ENCODE results near the gene SPECC1.
"Not testable (repeated sequence)": the region's sequence is repeated elsewhere in the genome, so short reads cannot be mapped to it uniquely, and the experiment has no call there.

SPECC1 gene

GRCh38 chr17:20033415-20033814, 24.3 kb downstream of the SPECC1 start:
- no peak for TF ChIP-seq POLR2A (IDR thresholded peaks at IDR 0.05; ENCODE audit: low read length)
- TF ChIP-seq GATA1 (IDR thresholded peaks at IDR 0.05; ENCODE audit: low read depth, low read length), result no peak
- DNase-seq, result no peak

DNA sequence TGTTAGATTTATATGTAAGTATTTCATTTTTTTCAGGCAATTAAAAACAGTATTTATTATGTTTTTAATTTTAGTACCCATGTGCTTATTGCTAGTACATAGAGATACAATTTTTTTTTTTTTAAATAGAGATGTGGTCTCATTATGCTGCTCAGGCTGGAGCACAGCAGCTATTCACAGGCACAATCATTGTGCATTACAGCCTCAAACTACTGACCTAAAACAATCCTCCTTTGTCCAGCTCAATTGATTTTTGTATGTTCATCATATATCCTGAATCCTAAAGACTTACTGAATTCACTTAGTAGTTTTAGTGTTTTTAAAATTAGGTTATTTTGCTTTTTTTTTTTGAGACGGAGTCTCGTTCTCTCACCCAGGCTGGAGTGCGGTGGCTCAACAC, 26.3 kb downstream of the SPECC1 start:
- DNase-seq, result no peak
- TF ChIP-seq POLR2A (IDR thresholded peaks at IDR 0.05; ENCODE audit: low read length) (no peak), GATA1 (IDR thresholded peaks at IDR 0.05; ENCODE audit: low read depth, low read length) (no peak)

GRCh38 chr17:20037286-20037685, 28.1 kb downstream of the SPECC1 start:
- DNase-seq, result not testable (repeated sequence)

DNA sequence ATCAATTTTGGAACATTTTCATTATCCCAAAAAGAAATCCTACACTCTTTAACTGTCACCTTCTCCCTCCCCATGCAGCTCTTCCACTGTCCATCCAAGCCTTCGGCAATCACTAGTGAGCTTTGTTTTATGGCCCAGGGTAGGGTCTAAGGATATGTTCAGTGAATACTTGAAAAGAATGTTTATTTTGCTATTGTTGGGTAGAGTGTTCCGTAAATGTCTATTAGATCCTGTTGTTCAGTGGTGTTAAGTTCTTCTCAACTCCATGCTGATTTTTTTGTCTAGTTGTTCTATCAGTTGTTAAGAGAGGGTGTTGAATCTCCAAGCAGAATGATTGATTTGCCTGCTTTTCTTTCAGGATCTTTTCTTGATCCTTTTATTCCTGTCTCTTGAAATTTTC, 29.9 kb downstream of the SPECC1 start:
- DNase-seq, result no peak
- TF ChIP-seq GATA1 (IDR thresholded peaks at IDR 0.05; ENCODE audit: low read depth, low read length) (no peak), POLR2A (IDR thresholded peaks at IDR 0.05; ENCODE audit: low read length) (no peak)

- no peak for TF ChIP-seq GATA1 (IDR thresholded peaks at IDR 0.05; ENCODE audit: low read depth, low read length)
- TF ChIP-seq POLR2A (IDR thresholded peaks at IDR 0.05; ENCODE audit: low read length), result no peak
- DNase-seq, result no peak
Measured at GRCh38 chr17:20040216-20040615, 31.1 kb downstream of the SPECC1 start.

DNA sequence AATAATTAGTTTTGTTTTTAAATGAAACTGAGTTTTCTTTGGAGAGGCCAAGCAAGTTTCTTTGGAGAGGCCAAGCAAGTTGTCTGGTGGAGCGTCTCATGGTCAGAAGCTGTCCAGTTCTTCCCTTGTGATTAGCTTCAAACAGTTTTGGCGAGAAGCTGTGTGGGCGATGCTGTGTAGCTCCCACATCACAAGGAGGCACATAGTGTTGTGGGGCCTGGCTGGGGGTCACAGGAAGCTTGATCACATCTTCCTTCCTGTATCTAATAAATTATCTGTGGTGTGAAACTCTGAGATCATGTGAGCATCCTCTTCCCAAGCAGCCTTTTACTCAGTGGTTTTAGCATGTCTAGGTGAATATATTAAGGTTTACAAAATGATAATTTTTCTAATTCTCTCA, 33.9 kb downstream of the SPECC1 start:
- DNase-seq, result no peak
- no peak for TF ChIP-seq GATA1 (IDR thresholded peaks at IDR 0.05; ENCODE audit: low read depth, low read length)

DNA sequence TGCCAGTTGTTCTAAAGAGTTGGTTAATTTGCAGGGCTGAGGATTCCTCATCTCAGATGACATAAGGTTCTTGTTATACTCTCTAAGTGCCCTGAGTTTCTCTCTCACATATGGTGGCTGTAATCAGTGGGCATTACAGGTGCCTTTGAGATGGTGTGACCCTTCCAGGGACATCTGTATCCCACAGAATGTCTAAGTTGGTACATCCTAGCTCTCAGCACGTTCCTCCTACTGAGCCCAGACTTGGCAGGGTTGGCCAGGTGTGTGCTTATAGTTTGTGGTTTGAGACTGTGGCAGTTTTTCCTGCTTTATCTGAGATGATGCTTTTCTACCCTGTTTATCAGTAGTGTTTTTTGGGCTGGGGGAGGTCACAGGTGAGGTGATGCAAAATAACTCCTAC, 36.3 kb downstream of the SPECC1 start:
- no peak for DNase-seq
- TF ChIP-seq GATA1 (IDR thresholded peaks at IDR 0.05; ENCODE audit: low read depth, low read length) (no peak), POLR2A (IDR thresholded peaks at IDR 0.05; ENCODE audit: low read length) (no peak)

DNA sequence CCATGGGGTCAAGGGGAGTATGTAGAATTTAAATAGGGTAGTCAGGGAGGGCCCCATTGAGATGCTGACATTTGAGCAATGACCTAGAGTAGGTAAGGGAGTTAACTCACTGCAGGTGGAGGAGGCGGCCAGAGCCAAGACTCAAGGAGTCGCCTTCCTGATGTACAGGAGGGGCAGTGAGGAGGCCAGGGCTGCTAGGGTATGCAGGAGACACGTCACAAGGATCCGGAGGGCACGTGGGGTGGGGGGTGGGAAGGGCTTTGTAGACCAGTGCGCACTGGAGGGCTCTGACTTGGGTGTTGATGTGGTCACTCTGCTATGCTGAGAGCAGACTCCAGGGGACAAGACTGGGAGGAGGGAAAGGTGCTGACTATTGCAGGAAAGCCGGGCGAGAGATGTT, 37.5 kb downstream of the SPECC1 start:
- DNase-seq, result no peak
- TF ChIP-seq GATA1 (IDR thresholded peaks at IDR 0.05; ENCODE audit: low read depth, low read length), result no peak
- TF ChIP-seq POLR2A (IDR thresholded peaks at IDR 0.05; ENCODE audit: low read length), result no peak

DNA sequence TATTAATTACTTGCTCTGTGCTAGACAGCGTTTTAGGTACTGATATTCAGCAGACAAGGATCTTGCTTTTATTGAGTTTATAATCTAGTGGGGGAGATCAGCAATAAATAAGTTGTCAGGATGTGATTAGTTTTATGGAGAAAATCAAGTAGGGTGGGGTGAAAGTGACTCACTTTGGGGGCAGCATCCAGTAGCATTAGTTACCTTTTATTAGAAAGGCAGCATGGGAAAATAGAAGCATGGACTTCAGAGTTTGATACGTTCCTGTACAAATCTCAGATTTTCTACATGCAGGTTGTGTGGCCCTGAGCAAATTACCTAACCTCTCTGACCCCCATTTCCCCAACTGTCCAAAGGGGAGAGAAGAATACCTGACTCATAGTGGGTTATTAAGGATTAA, 42.5 kb downstream of the SPECC1 start:
- DNase-seq, result no peak
- TF ChIP-seq GATA1 (IDR thresholded peaks at IDR 0.05; ENCODE audit: low read depth, low read length), result no peak
- TF ChIP-seq POLR2A (IDR thresholded peaks at IDR 0.05; ENCODE audit: low read length), result no peak

DNA sequence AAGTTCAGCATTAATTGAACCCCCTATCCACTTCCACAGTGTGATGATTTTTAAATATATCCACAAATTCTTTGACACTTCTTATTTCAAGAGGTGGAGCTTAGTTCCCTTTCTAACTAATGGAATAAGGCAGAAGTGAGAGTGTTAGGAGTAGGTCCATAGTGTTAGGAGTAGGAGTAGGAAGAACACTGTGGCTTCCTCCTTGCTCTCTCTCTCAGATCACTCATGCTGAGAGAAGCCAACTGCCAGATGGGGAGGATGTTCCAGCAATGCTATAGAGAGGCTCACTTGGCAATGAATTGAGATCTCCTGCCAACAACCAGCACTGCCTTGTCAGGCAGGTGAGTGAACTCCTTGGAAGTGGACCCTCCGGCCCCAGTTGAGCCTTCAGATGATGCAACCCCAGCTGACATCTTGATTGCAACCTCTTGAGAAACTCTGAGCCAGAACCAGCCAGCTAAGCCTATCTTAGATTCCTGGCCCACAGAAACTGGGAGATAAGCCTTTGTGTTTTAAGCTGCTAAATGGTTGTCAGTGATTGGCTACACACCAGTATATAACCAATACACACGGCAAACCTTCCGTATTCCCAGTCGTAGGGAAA, 44.3 kb downstream of the SPECC1 start:
- DNase-seq, result peak; percentile 38 to 49
- no peak for TF ChIP-seq GATA1 (IDR thresholded peaks at IDR 0.05; ENCODE audit: low read depth, low read length)
- TF ChIP-seq POLR2A (IDR thresholded peaks at IDR 0.05; ENCODE audit: low read length), result no peak

- TF ChIP-seq POLR2A (IDR thresholded peaks at IDR 0.05; ENCODE audit: low read length) (no peak), GATA1 (IDR thresholded peaks at IDR 0.05; ENCODE audit: low read depth, low read length) (no peak)
- peak; percentile 55 for DNase-seq
Measured at GRCh38 chr17:20059728-20060188, 50.6 kb downstream of the SPECC1 start.

GRCh38 chr17:20063665-20064648, 54.8 kb downstream of the SPECC1 start:
- TF ChIP-seq GATA1 (IDR thresholded peaks at IDR 0.05; ENCODE audit: low read depth, low read length) (no peak), POLR2A (IDR thresholded peaks at IDR 0.05; ENCODE audit: low read length) (no peak)
- DNase-seq, result peak; percentile 11 to 46

GRCh38 chr17:20066253-20066652, 57.1 kb downstream of the SPECC1 start:
- no peak for DNase-seq
- TF ChIP-seq GATA1 (IDR thresholded peaks at IDR 0.05; ENCODE audit: low read depth, low read length) (no peak), POLR2A (IDR thresholded peaks at IDR 0.05; ENCODE audit: low read length) (no peak)

- no peak for DNase-seq
- TF ChIP-seq POLR2A (IDR thresholded peaks at IDR 0.05; ENCODE audit: low read length) (no peak), GATA1 (IDR thresholded peaks at IDR 0.05; ENCODE audit: low read depth, low read length) (no peak)
Measured at GRCh38 chr17:20067711-20068110, 58.6 kb downstream of the SPECC1 start.

DNA sequence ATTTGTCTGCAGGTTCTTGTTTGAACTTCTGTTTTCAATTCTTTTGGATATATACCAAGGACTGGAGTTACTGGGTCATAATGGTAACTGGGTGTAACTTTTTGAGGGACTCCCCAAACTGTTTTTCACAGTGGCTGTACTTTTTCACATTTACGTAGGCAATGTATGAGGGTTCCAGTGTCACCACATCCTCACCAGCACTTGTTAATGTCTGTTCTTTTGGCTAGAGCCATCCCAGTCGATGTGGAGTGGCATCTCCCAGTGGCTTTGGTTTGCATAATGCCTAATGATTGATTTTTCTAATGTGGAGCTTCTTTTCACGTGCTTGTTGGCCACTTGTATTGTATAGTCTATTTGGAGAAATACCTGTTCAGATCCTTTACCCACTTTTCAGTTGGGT, 59.3 kb downstream of the SPECC1 start:
- no peak for DNase-seq
- TF ChIP-seq GATA1 (IDR thresholded peaks at IDR 0.05; ENCODE audit: low read depth, low read length) (no peak), POLR2A (IDR thresholded peaks at IDR 0.05; ENCODE audit: low read length) (no peak)

Measured in erythroblast (primary cell).